Dedifferentiated amniotic fluid mesenchymal stem cell (primary cell): ENCODE measurements around the gene BTF3.

Experiments
- DNase-seq: peaks from one replicate; pipeline ENCODE4 v3.0.0-alpha.2; 2016; ENCODE audit errors: extremely low spot score

BTF3 gene

GRCh38 chr5:73523861-73524260 lies 25.6 kb downstream of the BTF3 start:
- no peak for DNase-seq

DNA sequence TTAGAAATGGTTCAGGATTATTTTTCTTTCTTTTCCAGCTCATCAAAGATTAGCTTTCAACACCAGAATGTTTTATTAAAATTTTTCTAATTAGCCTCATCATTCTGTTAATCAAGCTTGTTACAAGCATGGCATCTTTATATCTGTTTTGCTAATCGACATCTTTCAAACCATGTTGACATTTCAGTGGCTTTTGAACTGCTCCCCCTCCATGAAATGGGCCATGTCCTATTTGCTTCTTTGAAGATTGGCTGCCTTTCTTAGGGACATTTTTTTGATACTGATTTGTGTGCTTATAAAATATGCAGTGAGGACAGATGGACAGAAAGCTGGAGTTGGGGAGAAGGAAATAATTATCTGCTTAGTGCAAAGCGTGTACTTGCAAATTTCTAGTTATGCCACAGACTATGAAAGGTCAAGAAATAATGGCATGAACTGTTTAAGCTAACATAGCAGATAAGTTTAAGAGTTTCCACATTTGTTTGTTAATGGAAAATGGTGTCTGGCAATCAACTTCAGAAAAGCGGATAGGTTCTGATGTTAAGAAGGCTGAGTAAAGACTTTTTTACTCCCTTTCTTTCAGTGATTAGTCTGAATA lies 27.5 kb downstream of the BTF3 start:
- DNase-seq: no peak

DNA sequence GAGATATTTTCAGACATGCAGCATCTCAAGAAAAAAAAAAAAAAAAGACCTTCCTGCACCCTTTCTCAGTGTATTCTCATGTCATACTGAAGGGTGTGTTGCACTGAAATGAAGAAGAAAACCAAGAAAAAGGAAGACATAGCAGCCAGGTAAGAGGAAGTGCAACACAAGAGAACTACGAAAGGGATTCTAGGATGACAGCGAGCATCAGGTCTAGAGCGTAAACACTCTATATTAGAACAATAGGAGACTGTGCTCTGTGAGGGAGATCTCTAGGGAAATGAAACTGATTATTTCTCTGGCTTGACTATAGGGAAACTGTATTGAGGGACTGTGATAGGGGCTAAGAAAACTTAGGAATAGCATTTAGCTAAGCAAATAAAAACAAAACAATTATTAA lies 30.0 kb downstream of the BTF3 start:
- no peak for DNase-seq

DNA sequence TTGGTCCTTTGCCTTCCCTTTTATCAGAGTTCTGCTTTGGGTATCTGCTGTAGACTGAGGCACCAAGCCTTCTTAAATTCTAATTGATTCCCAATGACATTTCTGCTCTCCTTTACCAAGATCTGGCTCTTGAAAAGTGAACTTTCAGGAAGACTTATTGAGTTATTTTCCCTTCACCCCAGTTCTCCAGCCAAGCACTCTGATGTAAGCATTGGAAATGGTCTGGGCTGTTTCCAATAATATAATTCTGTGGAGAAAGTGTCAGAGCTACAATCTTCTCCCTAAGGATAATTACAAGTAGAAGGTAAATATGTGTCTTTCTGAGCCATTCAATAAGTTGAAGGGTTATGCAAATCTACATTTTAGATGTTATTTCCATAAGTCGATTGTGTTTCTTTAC lies 30.8 kb downstream of the BTF3 start:
- peak; percentile 20 for DNase-seq

DNA sequence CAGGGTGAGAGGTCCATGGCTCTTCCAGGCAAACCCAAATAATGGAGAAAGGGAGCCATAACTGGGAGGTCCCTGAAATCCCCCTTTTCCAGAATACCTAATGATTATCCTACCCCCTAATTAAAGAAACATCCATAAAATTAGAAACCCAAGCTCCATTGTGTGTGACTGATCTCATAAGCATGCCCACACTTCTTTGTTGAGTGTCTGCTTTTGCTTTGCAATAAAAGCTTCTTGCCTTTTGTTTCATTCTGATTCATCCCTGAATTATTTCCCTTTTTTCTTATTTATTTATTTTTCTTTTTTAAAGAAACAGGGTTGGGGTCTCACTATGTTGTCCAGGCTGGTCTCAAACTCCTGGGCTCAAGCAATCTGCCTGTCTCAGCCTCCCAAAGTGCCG lies 33.1 kb downstream of the BTF3 start:
- no peak for DNase-seq

GRCh38 chr5:73532195-73532594 lies 34.0 kb downstream of the BTF3 start:
- DNase-seq: no peak

DNA sequence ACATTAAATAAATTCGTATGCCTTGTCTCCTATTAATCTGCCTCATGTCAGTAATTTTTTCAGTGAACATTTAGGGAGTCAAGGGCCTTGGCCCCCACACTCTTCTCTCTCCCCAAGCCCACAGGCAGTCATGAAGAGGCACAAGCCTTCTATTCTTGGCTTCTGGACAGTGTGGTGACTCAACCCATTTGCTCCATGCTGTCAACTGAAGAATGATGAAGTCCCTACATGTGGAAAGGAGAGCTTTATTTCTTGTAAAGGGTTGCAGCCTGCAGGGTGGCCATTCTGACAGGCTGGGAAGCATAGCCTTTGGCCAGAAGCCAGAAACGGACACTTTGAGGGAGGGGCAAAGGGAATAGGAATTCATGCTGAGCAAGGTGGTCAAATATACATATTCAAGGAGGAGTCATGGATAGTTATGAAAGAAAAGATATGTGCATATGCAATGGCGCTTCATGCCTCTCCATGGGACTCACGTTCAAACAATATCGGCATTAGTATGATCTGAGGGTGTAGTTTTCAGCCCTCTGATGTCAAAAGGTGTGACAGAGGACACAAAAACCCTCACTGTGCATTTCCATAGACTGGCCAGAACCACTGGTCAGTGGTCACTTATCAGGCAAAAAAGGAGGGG lies 35.9 kb downstream of the BTF3 start:
- no peak for DNase-seq

DNA sequence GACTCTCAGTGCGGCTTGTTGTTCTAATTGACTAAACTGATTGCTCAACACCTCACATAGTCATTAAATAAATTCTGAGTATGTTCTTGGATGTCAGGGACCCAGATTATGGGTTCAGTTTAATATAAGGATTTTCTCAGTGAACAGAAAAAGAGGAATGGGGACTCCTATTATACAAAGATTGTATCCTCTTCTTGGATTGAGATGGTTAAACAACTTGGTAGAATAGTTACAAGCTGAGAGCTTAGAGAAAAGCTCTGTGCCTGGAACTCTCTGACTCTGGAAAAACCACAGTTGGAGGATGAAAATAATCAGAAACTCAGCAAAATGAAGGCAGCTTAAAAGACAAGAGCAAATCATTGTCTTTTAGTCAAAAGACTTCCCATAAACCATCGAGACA lies 36.7 kb downstream of the BTF3 start:
- DNase-seq: no peak

DNA sequence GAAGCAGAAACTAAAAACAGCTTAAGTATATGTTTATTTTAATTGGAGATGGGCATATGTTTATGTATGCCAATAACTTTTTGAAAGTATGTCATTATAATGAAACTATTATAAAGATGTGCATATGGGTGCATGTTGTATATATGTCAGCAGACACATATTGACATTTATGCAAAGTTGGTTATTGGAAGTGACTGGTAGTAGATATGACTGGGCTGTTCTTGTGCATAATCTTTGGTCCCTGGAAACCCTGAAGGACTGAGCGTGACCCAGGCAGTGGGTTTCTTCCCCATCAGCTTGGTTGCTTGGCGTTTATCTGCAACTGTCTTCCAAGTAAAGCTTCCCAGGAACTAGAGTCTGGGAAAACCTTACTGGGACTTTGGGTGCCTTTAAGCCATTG lies 41.5 kb downstream of the BTF3 start:
- DNase-seq: no peak

DNA sequence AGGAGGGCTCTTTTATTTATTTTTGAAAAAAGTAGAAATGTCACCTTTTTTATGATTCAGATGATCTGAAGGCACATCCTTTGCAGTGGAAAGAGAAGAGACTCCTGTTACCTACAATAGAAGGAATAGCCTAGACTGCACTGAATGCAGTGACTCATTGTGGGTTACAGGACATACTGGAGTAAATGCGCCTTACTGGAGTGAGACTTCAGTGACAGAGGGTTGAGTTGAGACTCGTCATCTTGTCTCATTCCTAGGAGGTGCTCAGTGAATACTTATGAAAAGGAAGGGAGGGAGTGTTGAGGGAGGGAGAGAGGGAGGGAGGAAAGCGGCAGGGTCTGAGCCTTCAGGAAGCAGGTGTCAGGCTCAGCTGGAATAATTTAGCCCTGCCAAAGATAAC lies 42.0 kb downstream of the BTF3 start:
- DNase-seq: no peak

- DNase-seq: no peak
Observed at GRCh38 chr5:73542020-73542419, 43.8 kb downstream of the BTF3 start.

DNA sequence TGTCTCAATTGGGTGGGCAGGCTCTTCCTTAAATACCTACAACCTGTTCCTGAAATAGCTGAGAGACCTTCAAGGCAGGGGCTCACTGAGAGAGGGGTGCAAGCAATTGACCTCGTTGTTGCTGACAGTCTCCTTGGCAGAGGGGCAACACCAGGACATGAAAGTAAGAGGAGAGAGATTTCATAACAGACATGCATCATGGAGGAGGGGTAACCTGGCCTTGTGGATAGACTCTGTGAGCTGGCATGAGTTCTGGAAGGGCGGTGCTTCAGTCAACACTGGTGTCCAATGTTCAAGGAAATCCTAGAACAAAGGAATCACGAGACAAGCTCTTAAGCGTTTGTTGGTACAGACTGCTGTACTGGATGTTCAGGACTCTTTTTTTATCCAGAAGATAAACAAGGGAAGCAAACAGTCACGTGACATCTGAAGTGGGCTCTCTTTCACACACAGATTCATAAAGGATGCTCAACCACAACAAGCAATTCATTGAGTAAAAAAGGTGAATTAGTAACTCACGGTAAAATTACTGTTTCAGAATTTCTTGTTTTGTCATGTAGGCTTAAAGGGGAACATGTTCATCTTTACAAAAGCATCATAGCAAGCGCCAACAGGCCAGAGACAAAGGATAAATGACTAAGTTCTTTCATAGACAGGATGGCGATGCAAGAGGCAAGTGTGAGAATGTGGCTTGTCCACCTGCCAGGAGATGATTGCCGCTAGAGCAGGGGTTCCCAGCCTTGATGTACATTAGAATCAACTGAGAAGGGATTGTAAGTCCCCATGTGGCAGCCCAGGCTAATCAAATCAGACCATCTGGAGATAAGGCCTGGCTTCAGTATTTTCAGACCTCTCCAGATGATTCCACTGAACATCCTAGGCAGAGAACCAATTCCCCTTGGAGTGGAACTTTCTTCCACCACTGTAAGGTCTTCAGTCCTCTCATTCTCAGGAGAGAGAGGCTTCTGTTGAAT lies 46.5 kb downstream of the BTF3 start:
- no peak for DNase-seq

- no peak for DNase-seq
Observed at GRCh38 chr5:73545403-73545779, 47.1 kb downstream of the BTF3 start.

GRCh38 chr5:73550016-73550415 lies 51.8 kb downstream of the BTF3 start:
- DNase-seq: no peak

- no peak for DNase-seq
Observed at GRCh38 chr5:73552642-73553041, 54.4 kb downstream of the BTF3 start.
